Measurements from ENCODE around the gene JMJD1C.

DNA sequence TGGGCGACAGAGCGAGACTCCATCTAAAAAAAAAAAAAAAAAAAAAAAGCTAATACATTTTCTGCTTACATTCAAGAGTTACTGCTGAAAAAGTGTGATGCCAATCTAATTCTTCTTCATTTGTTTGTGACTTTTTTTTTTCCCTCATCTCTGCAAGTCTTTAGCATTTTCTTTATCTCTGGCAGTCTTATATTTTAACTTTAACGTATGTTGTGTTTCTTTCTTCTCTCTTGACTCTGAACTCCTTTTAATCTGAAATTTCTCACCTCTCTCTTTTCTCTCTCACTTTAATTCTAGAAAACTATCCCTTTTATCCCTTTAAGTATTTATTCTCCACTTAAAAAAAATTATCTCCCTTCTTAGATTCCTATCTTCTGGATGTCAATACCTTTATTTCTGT, 146.5 kb downstream of the JMJD1C start:
- no peak for TF ChIP-seq TAF1 (IDR thresholded peaks at IDR 0.05; ENCODE audit: low read depth, low read length)
- no peak for TF ChIP-seq POLR2A (IDR thresholded peaks at IDR 0.05; ENCODE audit: low read depth, low read length)
- TF ChIP-seq POLR2AphosphoS5 (IDR thresholded peaks at IDR 0.05; ENCODE audit: low read depth, low read length): no peak
